ENCODE data around the gene MYL7.

The MYL7 gene

DNA sequence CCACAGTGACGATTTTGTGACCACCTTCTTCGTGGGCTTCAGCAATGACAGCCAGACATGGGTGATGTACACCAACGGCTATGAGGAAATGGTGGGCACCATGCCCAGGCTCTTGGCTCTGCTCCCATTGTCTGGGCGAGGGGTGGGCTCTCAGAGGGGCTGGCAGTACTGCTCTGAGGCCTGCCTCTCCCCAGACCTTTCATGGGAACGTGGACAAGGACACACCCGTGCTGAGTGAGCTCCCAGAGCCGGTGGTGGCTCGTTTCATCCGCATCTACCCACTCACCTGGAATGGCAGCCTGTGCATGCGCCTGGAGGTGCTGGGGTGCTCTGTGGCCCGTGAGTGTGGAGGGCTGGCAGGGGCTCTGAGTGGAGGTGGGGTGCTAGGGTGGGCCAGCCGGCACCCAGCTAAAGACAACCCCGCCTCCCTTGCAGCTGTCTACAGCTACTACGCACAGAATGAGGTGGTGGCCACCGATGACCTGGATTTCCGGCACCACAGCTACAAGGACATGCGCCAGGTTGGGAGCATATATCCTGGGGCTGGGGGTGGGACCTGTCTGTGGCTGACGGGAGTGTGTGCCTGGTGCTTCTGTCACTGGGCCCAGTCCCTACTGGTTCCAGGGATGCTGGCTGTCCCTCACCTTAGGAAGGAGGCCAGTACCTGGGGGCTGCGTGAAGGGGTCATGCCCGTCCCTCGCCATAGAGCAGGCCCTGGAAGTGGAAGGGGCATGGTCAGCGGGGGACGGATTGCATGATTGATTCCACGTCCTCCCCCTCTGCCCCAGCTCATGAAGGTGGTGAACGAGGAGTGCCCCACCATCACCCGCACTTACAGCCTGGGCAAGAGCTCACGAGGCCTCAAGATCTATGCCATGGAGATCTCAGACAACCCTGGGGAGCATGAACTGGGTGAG lies 30.2 kb downstream of the MYL7 start:
- no peak for DNase-seq

DNA sequence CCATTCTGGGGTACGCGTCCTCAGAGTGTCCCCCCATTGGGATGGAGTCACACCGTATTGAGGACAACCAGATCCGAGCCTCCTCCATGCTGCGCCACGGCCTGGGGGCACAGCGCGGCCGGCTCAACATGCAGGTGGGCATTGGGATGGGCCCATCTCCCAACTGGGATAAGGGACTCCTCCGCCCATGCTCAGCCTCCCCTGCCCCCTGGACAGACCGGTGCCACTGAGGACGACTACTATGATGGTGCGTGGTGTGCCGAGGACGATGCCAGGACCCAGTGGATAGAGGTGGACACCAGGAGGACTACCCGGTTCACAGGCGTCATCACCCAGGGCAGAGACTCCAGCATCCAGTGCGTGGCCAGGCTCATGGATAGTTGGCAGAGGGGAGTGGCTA lies 31.1 kb downstream of the MYL7 start:
- no peak for DNase-seq

DNA sequence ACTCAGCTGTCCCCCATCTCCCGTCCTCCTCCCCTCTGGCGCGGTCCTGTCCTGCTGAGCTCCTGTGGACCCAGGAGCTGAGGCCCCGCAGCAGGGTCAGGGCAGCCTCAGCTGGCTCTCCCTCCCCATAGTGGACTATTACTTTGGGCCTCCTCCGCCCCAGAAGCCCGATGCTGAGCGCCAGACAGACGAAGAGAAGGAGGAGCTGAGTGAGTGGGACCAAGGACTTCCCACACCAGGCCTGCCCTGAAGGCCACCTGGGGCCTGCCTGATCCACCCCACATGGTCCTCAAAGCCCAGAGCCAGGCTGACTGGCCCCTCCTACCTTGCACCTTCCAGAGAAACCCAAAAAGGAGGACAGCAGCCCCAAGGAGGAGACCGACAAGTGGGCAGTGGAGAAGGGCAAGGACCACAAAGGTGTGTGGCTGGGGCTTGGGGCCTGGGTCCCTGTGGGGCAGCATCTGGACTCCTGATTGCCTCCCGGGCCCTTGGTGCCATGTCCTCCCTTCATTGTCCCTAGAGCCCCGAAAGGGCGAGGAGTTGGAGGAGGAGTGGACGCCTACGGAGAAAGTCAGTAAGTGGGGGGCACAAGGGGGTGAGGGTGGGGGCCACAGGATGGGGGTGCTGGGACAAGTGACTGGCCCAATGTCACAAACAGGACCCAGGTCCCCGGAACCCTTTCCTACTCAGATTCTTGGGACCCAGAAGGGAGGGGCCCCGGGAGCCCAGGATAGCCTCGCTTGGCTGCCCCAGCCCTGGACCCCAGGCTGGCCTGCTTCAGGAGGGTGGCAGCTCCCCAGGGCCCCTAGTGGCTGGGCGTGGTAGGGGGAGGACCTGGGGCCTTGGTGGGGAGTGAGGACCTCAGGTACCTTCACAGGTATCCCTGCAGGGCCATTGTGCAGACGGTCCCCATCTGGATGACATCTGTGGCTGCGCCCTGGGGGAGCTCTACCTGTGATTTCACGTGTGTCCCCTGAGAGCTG lies 32.1 kb downstream of the MYL7 start:
- DNase-seq = no peak

DNA sequence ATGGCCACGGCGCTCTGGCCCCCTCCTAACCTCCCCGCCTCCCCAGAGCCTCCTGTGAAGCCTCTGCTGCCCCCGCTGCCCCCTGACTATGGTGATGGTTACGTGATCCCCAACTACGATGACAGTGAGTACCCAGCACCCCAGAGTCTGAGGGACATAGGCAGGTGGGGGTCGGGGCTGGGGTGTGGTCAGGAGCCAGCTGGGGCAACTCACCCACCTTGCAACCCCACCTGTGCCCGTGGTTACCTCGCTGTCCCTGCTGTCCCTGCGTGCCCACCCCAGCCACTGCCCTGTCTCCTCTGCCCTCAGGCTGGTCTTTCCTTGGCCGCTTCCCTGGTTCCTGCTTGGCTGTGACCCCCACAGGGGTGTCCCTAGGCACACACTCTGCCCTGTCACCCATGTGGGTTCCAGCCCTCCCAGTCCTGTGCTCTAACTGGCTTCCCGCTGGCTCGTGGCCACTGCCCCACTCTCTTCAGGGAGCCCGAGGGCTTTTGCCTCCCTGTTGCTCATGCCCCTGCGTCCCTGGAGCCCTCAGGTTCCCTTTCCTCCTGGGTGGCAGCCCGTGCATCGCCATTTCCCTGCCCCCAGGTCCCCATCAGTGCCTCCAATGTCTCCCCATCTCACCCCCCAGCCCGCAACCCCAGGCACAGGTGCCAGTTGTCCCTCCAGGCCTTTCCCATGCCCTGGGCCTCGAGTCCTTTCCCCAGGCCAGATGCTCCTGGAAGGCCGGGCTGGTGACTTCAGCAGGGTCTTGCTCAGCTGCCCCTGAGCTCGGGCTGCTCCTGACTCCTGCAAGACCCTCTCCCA lies 33.0 kb downstream of the MYL7 start:
- no peak for DNase-seq

DNA sequence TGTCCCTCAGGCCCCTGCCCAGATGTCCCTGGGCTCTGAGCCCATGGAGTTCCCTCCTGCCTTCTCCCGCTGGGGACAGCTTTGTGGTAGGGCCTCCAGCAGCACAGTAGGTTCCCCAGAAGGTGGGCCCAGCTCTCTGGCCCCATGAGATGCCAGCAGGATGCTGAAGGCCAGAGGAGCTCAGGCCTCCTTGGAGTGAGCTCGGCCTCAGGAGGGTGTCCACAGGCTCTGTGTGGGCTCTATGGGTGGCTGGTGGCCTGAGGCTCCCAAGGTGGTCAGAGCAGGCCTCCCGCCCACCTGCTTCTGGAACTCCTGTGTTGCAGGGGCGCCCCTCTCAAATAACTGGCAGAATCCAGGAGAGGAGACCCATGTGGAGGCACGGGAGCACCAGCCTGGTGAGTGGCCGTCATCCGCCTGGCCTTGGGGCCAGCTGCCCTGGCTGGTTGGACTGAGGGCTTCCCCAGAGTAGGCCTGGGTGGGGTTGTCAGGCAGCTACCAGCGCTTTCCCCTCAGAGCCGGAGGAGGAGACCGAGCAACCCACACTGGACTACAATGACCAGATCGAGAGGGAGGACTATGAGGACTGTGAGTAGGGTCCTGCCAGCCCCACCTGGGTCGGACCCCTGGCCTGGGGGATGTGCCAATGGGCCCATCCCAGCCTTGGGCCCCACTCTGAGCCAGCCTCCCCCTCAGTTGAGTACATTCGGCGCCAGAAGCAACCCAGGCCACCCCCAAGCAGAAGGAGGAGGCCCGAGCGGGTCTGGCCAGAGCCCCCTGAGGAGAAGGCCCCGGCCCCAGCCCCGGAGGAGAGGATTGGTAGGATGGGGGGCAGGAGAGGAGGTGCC lies 33.8 kb downstream of the MYL7 start:
- no peak for DNase-seq

DNA sequence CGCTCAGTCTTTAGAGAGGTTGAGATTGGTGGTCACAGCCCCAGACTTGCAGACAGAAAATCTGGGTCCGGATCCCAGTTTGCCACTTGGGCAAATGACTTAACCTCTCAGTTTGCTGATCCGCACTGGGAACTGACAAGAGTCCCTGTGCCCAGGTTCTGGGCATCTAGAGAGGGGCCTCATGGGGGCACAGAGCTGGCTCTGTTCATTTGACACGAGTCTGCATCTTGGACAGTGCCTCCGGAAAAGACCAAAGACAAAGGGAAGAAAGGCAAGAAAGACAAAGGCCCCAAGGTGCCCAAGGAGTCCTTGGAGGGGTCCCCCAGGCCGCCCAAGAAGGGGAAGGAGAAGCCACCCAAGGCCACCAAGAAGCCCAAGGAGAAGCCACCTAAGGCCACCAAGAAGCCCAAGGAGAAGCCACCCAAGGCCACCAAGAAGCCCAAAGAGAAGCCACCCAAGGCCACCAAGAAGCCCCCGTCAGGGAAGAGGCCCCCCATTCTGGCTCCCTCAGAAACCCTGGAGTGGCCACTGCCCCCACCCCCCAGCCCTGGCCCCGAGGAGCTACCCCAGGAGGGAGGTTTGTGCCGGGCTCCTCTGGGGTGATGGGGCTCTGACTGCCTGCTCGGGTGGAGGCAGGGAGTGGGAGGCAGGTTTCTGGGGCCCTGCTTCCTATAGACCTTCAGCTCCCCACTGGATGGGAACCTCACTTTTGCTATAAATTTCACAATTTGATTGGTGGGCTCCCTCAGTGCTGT lies 34.6 kb downstream of the MYL7 start:
- no peak for DNase-seq

DNA sequence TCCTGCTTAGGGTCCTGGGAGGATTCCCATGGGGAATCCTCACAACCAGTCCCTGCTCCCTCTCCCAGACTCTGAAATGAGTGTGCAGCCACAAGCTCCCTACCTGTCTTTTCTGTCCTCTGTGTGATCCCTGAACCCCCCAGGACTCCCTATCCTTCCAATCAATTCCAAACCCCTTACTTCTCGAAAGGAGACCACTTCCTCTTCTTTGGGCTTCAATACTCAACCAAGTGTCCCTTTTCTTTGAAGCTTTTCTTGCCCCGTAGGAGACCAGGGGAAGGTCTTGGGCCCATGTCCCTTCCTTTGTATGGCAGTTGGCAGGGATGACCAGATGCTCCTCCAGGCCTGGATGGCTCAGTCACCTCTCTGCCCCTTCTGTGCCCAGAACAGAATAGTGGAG lies 35.3 kb downstream of the MYL7 start:
- no peak for DNase-seq

DNA sequence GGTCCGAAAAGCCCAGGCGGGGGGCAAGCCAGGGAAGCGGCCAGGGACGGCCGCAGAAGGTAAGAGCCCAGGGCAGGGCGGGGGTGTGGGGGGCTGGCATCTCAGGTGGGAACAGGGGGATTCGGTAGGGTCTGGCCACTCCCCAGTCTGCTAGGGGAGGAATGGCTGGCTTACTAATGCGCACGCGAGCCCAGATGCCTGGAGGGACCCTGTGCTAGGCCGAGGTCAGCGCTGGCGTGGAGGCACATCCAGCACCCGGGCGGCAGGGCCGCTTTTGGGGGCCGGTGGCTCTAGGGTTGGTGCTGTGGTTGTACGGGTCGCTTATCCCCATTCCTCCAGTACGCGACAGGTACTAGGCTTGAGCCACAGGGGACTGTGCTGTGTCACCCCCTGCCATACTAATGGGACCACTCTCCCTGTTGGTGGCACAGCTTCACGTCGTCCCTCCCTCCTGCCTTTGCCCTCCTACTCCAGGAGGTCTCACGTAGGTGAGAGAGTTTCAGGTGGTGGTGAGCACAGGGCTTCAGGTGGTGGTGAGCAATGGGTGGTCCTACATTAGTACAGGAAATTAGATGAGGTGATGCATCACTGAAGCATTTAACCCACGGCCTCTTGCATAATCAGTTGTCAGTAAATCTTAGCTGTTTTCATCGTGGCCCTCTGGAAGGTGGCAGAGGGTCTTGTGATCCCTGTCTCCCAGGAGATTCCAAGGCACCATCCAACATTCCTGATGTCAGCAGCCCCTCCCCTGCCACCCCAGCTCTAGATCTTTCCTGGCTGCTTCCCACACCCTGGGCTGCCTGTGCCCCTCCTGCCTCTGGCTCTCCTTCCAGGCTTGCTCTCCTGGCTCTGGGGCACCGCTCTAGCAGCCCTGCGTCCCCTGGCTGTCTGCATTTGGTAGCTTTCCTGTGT lies 36.0 kb downstream of the MYL7 start:
- peak; percentile 78 for DNase-seq

DNA sequence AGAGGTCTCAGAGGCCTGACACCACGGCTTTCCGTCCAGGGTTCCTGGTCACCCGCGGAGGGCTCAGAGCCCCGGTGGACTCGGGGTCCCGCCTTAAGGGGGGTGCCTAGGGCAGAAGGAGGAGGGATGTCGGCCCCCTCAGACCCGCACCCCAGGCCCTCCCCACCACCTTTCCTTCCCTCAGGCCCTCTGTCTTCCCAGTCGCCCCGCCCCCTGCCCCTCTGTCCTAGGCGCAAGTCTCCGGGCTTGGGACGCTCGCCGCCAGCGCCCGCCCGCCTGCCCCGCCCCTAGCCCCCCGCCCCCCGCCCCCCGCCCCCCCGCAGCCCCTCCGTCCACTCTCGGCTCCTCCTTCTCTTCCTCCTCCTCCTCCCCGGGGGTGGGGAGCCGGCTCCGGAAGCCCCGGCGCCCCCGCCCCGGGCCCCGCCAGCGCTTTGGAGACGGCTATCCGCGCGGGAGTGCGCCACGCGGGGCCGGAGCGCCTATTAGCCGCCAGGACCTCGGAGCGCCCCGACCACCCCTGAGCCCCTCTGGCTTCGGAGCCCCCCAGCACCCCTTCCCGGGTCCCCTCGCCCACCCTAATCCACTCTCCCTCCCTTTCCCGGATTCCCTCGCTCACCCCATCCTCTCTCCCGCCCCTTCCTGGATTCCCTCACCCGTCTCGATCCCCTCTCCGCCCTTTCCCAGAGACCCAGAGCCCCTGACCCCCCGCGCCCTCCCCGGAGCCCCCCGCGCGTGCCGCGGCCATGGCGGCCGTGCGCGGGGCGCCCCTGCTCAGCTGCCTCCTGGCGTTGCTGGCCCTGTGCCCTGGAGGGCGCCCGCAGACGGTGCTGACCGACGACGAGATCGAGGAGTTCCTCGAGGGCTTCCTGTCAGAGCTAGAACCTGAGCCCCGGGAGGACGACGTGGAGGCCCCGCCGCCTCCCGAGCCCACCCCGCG lies 36.9 kb downstream of the MYL7 start, which contains the start of gene AEBP1:
TSS of gene AEBP1 (plus strand) at position 423 of the 937 bp plus-strand sequence. CDS start at position 744, 321 bp downstream.
- peak; percentile 19 for DNase-seq

DNA sequence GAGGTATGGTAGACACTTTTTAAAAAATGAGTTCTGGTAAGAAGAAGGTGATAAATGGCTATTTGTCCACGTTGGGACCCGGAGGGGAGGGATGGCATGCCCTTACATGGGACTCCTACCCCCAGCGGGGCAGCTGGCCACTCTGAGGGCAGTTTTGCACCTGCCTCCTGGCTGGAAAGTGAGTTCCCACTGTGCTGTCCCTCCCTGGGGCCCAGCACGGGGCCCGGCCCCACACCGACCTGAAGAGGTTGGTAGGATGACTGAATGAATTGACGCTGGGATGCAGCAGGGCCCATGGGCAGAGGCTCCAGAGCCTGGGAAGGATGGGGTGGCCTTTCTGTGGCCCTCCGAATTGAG lies 37.6 kb downstream of the MYL7 start:
- no peak for DNase-seq

DNA sequence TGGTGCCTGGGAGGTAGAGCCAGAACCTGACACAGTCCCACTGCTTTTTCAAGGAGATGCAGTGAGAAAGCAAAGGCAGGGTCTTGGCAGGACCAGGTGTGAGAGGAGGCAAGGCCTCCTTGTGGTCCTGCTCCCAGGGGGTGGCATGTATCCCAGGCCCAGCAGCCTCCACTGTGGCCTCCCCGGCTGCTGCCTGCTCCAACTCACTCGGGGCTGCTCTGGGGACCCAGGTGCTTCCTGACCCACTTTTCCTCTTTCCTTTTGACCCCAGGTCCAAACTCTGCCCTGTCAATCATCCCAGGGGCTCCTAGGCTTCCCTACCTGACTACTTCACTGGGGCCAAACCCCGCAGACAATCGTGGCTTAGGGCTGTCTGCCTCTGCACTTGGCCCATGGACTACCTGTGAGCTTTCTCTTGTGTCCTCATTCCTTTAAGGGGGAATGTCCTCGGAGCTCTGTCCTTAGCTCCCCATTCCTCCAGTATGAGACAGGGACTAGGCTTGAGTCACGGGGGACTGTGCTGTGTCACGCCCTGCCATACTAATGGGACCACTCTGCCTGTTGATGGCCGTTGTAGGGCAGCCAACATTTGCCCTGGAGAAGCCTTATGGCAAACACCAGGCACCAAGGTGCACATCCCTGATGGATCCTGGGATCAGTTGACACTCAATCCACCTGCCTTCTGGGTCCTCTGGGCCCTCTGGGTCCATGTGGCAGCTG lies 38.1 kb downstream of the MYL7 start:
- DNase-seq = no peak

DNA sequence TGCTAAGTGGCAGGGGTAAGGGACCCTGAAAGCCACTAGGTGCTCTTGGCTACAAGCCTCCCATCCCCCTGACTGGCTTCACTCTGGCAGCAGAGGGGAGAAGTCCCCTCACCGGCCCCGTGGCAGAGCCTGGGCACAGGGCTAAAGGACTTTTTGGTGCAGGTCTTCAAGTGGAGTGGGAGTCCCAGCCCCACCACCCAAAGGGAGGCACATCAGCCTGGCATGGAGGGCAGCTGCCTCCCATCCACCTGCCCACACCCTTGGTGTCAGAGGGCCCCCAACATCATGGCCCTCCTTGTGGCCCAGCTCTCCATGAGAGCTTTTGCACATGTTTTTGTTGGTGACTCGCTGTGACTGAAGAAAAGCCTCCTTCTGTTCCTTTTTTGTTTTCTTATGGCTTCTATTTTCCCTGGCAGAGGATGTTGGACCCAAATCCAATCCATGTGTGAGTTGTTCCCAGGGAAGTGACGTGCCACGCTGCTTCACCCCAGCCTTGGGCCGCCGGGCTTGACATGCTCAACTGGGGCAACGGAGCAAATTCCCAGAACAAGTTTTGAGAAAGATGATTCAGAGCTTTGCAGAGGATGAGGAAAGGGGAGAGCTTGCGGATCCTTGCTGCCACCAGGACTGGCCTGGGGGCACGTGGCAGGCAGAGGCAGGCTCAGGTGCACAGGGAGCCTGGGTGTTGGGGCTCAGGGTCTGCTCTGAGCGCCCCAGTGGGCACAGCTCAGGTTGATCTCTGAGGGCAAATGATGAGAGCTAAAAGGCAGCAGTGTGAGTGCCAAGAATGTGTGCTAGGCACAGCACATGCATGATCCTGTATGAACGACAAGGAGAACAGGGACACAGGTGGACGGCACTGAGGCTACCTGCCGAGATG lies 38.9 kb downstream of the MYL7 start:
- peak; percentile 77 for DNase-seq

DNA sequence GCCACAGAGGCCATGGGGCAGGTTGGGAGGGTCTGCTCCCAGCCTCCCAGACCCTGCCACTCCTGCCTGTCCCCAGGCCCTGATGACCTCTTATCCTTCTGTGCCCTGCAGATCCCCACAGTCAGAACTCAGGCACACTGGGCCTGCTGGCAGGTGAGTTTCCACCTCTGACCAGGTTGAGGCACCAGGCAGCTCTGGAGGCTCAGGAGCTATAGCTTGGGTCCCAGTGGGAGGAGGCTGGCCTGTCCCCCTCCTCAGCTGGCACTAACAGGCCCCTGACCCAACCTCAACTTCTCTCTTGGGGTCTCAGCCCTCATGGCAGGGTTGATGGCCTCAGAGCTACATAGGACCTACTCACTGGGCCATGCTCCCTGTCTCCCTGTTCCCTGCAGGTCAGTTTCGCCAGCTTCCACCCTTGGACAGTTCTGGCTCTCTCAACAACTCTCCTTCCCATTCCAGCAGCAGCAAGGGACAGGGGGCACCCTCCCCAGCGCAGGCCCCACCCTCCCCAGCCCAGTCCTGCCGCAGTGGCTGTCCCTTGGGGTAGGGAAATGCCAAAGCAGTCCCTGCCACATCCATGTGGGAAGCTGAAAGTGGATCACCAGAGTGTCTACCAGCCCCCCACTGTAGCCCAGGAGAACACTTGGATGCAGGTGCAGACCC lies 39.7 kb downstream of the MYL7 start:
- no peak for DNase-seq

DNA sequence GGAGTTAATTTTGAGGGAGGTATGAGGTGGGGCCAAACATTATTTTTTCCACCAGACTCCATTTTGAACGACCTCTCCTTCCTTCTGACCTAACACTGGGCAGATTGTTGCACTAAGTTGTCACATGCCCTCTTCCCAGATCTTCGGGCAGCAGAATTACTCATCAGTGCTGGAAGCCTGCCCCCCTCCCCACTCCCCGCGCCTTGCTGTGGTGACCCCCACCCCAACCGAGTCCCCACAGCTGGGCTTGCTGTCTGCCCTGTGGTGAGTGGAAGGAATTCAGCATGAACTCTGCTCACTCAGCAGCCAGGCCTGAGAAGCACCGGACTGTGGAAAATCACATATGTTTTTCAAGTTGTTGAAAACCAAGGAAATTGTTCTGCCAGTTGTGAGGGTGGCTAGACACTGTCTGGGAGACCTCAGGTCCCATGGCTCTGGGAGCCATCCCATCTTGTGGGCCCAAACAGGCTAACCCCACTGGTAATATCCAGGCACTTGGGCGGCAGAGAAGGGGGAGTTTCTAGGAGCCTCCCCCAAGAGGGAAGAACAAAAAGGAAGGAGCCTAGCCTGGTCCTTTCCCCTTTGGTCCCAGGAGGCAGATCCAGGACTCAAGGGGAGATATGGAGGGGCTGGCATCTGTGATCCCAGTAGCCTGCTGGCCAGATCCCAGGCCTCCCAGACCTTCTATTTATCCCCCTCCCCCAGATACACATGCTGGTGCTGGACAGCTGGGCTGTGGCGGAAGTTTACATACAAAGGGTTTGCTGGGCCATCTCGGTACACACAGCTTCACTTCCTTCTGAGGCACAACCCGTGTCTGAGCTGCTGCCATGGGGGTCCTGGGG lies 40.5 kb downstream of the MYL7 start:
- DNase-seq = peak; percentile 49

DNA sequence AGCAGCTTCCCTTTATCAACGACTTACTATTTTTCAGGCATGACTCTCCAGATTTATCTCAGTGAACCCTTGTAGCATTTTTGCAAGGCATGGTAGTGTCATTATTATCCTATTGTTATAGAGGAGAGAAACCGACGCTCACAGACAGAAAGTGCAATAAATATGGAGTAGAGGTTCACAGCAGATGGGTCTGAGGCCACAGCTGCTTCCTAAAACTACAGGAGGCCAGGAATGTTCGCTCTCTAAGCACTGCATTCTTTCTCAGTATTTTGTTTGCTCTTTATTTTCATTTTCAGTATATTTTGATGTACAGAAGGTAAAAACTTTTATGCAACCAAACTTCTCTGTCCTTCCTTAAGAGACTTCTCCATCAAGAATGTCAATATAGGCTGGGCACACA lies 41.5 kb downstream of the MYL7 start:
- DNase-seq = peak; percentile 9

All from fibroblast of skin of right quadriceps (primary cell).